PFSK-1 (cell line): Measurements from ENCODE around the gene KIAA0825.

ENCODE experiments used
- POLR2AphosphoS5 ChIP-seq: IDR thresholded peaks from 2 replicates; pipeline ENCODE4 v1.6.1; 2012; ENCODE audit warnings: low read depth, mild to moderate bottlenecking, control low read depth, low read length, moderate library complexity
- SIN3A ChIP-seq: IDR thresholded peaks from 2 replicates; pipeline ENCODE4 v1.6.1; 2012; ENCODE audit warnings: mild to moderate bottlenecking, low read length, moderate library complexity, borderline replicate concordance; ENCODE audit not compliant: insufficient read depth
- TF ChIP-seq, protein P1 (sequence below), 2 experiments: IDR thresholded peaks; 2 replicates each; pipeline versions ENCODE4 v1.6.1 to v1.8.0; 2011 to 2012; ENCODE audit warnings: low read depth in 2 of 2, low read length in 2 of 2, control low read depth in 1 of 2, inconsistent platforms in 1 of 2, mild to moderate bottlenecking in 1 of 2, moderate library complexity in 1 of 2; ENCODE audit not compliant: insufficient read depth in 1 of 2

DNA sequence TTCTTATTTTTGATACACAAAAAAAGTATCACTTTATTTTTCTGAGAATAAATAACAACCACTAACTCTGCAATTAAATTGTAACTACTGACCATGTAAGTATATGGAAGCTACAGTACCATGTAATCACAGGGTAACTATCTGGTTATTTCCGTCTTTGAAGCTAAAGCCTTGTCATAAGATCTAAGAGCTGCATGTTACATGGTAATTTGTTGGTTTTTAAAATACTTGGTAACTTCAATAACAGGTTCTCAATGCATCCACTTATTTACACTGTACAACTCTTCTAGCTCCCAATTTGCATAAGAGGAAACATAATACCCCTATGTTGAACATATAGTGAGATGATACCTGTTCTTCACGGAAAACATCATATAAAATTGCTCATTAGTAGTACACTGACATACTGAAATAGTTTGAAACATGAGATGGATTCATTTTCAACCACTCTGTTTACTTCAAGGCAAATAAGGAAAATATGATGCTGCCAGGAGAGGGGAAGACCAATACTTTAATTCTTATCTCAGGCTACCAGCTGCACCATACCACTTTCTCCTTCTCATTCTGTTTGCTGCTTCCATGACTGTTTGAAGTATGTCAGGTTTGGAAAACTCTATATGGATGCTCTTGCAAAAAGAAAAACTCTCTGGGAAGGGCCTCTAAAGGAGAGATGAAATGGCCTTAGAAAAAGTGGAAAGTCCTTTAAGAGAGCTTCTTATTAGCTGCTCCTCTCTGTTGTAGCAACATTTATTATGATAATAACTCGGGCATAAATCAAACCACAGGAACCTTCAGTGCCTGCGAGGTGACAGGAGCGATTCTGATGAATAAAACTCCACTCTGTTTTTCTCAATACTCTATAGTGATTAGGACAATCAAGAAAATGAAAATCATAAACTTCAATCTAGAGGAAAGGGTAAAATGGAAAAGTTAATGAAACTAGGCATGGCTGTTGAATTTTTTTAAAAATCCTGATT is 150.2 kb downstream of the KIAA0825 start:
- TF ChIP-seq, protein P1, sequence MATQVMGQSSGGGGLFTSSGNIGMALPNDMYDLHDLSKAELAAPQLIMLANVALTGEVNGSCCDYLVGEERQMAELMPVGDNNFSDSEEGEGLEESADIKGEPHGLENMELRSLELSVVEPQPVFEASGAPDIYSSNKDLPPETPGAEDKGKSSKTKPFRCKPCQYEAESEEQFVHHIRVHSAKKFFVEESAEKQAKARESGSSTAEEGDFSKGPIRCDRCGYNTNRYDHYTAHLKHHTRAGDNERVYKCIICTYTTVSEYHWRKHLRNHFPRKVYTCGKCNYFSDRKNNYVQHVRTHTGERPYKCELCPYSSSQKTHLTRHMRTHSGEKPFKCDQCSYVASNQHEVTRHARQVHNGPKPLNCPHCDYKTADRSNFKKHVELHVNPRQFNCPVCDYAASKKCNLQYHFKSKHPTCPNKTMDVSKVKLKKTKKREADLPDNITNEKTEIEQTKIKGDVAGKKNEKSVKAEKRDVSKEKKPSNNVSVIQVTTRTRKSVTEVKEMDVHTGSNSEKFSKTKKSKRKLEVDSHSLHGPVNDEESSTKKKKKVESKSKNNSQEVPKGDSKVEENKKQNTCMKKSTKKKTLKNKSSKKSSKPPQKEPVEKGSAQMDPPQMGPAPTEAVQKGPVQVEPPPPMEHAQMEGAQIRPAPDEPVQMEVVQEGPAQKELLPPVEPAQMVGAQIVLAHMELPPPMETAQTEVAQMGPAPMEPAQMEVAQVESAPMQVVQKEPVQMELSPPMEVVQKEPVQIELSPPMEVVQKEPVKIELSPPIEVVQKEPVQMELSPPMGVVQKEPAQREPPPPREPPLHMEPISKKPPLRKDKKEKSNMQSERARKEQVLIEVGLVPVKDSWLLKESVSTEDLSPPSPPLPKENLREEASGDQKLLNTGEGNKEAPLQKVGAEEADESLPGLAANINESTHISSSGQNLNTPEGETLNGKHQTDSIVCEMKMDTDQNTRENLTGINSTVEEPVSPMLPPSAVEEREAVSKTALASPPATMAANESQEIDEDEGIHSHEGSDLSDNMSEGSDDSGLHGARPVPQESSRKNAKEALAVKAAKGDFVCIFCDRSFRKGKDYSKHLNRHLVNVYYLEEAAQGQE (IDR thresholded peaks at IDR 0.05; ENCODE audit: insufficient read depth in 1 of 2, low read depth in 2 of 2, low read length in 2 of 2) = no peak
- TF ChIP-seq POLR2AphosphoS5 (no peak), SIN3A (no peak)
